HepG2 (cell line): Measurements from ENCODE around the gene TMEM145. TPM values are rescaled to one million over a fixed set of nuclear protein-coding genes. Genes with fewer than 3 reads are reported as not detected.

ENCODE experiments used
- EP300 ChIP-seq, 3 experiments: sonication (generic) in 1 of 3; formaldehyde crosslinking in 1 of 3; IDR thresholded peaks; 2 replicates each; pipeline versions ENCODE4 v1.5.1 to v1.6.1; 2011 to 2020; ENCODE audit warnings: low read depth in 2 of 3, low read length in 2 of 3, borderline replicate concordance in 1 of 3, improper control_type of control experiment in 1 of 3, mild to moderate bottlenecking in 1 of 3, missing genetic modification reagents in 1 of 3, moderate library complexity in 1 of 3
- ERF ChIP-seq: IDR thresholded peaks from 2 replicates; pipeline ENCODE4 v1.6.1; 2018; ENCODE audit warnings: missing biosample characterization, missing genetic modification reagents
- GABPB1 ChIP-seq: IDR thresholded peaks from 2 replicates; pipeline ENCODE4 v1.6.1; 2016; ENCODE audit warnings: mild to moderate bottlenecking, missing genetic modification reagents, moderate library complexity, missing compliant biosample characterization
- LCORL ChIP-seq, 2 experiments: fragments of 450-650 bp in 1 of 2; sonication (generic) in 1 of 2; formaldehyde crosslinking in 1 of 2; IDR thresholded peaks; 2 replicates each; pipeline versions ENCODE4 v1.5.0 to v1.6.1; 2017 to 2020; ENCODE audit warnings: antibody characterized with exemption in 1 of 2, missing genetic modification reagents in 1 of 2
- NR1H2 ChIP-seq: sonication (generic); formaldehyde crosslinking; IDR thresholded peaks from 2 replicates; pipeline ENCODE4 v1.8.1; 2022; ENCODE audit warnings: low read depth, missing genetic modification reagents, borderline replicate concordance
- PCBP1 ChIP-seq: fragments of 200-400 bp; formaldehyde crosslinking; IDR thresholded peaks from 2 replicates; pipeline ENCODE4 v1.6.1; 2017; ENCODE audit warnings: mild to moderate bottlenecking, low read depth, low read length, borderline replicate concordance
- RAD21 ChIP-seq: fragments of 450-650 bp; formaldehyde crosslinking; IDR thresholded peaks from 2 replicates; pipeline ENCODE4 v1.5.0; 2020; ENCODE audit warnings: mild to moderate bottlenecking
- SOX13 ChIP-seq, 3 experiments: fragments of 450-650 bp in 1 of 3; sonication (generic) in 1 of 3; formaldehyde crosslinking in 1 of 3; IDR thresholded peaks in 2 of 3; conservative IDR thresholded peaks in 1 of 3; 2 replicates each; pipeline versions ENCODE4 v1.5.0 to v1.6.1; 2016 to 2020; ENCODE audit warnings: antibody characterized with exemption in 1 of 3, mild to moderate bottlenecking in 1 of 3, missing compliant biosample characterization in 1 of 3, missing genetic modification reagents in 1 of 3, moderate library complexity in 1 of 3
- SP140L ChIP-seq: sonication (generic); formaldehyde crosslinking; IDR thresholded peaks from 2 replicates; pipeline ENCODE4 v1.4.0; 2020; ENCODE audit warnings: missing genetic modification reagents, borderline replicate concordance
- SUZ12 ChIP-seq: fragments of 150-350 bp; IDR thresholded peaks from 2 replicates; pipeline ENCODE4 v1.6.1; 2014; ENCODE audit warnings: low read depth, low read length
- ZBTB2 ChIP-seq: sonication (generic); formaldehyde crosslinking; IDR thresholded peaks from 2 replicates; pipeline ENCODE4 v1.8.0; 2022; ENCODE audit warnings: low read depth, missing genetic modification reagents
- ZMYM3 ChIP-seq: sonication (generic); formaldehyde crosslinking; IDR thresholded peaks from 2 replicates; pipeline ENCODE4 v1.5.1; 2020; ENCODE audit warnings: mild to moderate bottlenecking, missing genetic modification reagents
- ZNF776 ChIP-seq: sonication (generic); formaldehyde crosslinking; IDR thresholded peaks from 2 replicates; pipeline ENCODE4 v1.4.0; 2020; ENCODE audit warnings: mild to moderate bottlenecking, missing genetic modification reagents
- ZNF788 ChIP-seq: sonication (generic); formaldehyde crosslinking; IDR thresholded peaks from 2 replicates; pipeline ENCODE4 v1.5.0; 2020; ENCODE audit warnings: mild to moderate bottlenecking, missing genetic modification reagents, borderline replicate concordance
- ZUFSP ChIP-seq: sonication (generic); formaldehyde crosslinking; IDR thresholded peaks from 2 replicates; pipeline ENCODE4 v1.9.0; 2021; ENCODE audit warnings: missing genetic modification reagents, mild to moderate bottlenecking, borderline replicate concordance
- polyA plus RNA-seq, 8 experiments: library from polyadenylated mRNA; depleted of rRNA in 3 of 8; stranded (reverse) in 7 of 8; unstranded in 1 of 8; fragments of >200 nt; fragmentation: Illumina TruSeq in 4 of 8; extraction: Trizol in 4 of 8; gene quantifications; 2 replicates each; pipeline versions ENCODE4 v1.2.1 to v1.2.3, GENCODE V29; 2011 to 2016; ENCODE audit warnings: low read depth in 4 of 8, missing spikeins in 1 of 8, mixed read lengths in 1 of 8; ENCODE audit not compliant: insufficient read depth in 1 of 8
- total RNA-seq, 5 experiments: library from RNA; depleted of rRNA; stranded (reverse); fragments of >200 nt; fragmentation: Illumina TruSeq; extraction: Trizol; gene quantifications; 2 replicates each; pipeline ENCODE4 v1.2.3, GENCODE V29; 2016; ENCODE audit warnings: low read depth in 1 of 5
- TF ChIP-seq, protein P1 (sequence below): sonication (generic); formaldehyde crosslinking; IDR thresholded peaks from 2 replicates; pipeline ENCODE4 v1.5.0; 2020; ENCODE audit warnings: mild to moderate bottlenecking, missing genetic modification reagents, borderline replicate concordance

TMEM145 gene
- total and polyA plus RNA-seq, 2 of the 13 experiments (the other 11 are each of a cell fraction or from before 2014, with no cell fraction given), result 0.07 to 5.1 TPM

DNA sequence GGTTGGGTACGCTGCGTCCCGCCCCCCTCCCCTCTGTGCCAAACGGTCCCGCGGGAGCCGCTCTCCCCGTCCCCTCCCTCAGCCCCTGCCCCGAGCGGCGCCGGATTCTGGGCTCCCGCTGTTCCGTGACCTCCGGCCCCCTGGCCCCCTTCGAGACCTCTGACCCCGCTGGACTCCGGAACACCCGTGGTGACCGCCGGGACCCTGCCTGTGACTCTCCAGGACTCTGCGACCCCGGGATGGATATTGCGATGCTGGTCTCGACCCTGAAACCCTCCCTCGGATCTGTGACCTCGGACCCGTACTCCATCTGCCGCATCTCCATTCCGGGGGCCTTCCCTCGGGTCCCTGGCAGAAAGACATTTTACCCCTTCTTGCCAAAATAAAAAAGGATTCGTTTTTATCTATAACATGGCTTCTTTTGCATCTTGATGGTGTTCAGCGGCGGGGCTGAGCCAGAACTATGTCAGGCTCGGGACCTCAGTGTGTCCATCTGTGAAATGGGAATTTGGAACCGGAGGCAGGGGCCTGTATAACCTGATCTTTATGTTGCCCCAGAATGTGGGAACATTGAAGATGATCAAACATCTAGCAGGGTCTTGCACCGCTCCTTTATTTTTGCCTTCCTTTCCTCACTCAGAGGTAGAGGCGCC lies 11.7 kb downstream of the TMEM145 start (continued):
- TF ChIP-seq NR1H2 (CRISPR knock-in tag) (no peak), RAD21 (CRISPR knock-in tag) (peak; percentile 33; the same call in 1 of the 2 replicates), PCBP1 (0 out of 2 replicates have a peak, but pooled peaks have one; percentile 3), SUZ12 (no peak), SP140L (CRISPR knock-in tag) (peak; percentile 33; the same call in 1 of the 2 replicates), LCORL (IDR thresholded peaks at IDR 0.05) (no peak), LCORL (CRISPR knock-in tag; IDR thresholded peaks at IDR 0.05) (0 out of 2 replicates have a peak, but pooled peaks have one; percentile 2), ZNF776 (CRISPR knock-in tag) (0 out of 2 replicates have a peak, but pooled peaks have one; percentile 10), ZUFSP (CRISPR knock-in tag) (no peak), EP300 (IDR thresholded peaks at IDR 0.05; ENCODE audit: low read depth in 2 of 2, low read length in 2 of 2) (no peak), EP300 (CRISPR knock-in tag; IDR thresholded peaks at IDR 0.05; ENCODE audit: borderline replicate concordance) (peak; percentile 13; the same call in 1 of the 2 replicates), ZMYM3 (peak; percentile 96), SOX13 (IDR thresholded peaks at IDR 0.05) (no peak), SOX13 (CRISPR knock-in tag; conservative IDR thresholded peaks at IDR 0.05 in 1 of 2, IDR thresholded peaks at IDR 0.05 in 1 of 2) (no peak), ERF (no peak), ZBTB2 (CRISPR knock-in tag) (peak; percentile 48; the same call in 1 of the 2 replicates), ZNF788 (0 out of 2 replicates have a peak, but pooled peaks have one; percentile 9), GABPB1 (CRISPR knock-in tag) (no peak)
- TF ChIP-seq, protein P1, sequence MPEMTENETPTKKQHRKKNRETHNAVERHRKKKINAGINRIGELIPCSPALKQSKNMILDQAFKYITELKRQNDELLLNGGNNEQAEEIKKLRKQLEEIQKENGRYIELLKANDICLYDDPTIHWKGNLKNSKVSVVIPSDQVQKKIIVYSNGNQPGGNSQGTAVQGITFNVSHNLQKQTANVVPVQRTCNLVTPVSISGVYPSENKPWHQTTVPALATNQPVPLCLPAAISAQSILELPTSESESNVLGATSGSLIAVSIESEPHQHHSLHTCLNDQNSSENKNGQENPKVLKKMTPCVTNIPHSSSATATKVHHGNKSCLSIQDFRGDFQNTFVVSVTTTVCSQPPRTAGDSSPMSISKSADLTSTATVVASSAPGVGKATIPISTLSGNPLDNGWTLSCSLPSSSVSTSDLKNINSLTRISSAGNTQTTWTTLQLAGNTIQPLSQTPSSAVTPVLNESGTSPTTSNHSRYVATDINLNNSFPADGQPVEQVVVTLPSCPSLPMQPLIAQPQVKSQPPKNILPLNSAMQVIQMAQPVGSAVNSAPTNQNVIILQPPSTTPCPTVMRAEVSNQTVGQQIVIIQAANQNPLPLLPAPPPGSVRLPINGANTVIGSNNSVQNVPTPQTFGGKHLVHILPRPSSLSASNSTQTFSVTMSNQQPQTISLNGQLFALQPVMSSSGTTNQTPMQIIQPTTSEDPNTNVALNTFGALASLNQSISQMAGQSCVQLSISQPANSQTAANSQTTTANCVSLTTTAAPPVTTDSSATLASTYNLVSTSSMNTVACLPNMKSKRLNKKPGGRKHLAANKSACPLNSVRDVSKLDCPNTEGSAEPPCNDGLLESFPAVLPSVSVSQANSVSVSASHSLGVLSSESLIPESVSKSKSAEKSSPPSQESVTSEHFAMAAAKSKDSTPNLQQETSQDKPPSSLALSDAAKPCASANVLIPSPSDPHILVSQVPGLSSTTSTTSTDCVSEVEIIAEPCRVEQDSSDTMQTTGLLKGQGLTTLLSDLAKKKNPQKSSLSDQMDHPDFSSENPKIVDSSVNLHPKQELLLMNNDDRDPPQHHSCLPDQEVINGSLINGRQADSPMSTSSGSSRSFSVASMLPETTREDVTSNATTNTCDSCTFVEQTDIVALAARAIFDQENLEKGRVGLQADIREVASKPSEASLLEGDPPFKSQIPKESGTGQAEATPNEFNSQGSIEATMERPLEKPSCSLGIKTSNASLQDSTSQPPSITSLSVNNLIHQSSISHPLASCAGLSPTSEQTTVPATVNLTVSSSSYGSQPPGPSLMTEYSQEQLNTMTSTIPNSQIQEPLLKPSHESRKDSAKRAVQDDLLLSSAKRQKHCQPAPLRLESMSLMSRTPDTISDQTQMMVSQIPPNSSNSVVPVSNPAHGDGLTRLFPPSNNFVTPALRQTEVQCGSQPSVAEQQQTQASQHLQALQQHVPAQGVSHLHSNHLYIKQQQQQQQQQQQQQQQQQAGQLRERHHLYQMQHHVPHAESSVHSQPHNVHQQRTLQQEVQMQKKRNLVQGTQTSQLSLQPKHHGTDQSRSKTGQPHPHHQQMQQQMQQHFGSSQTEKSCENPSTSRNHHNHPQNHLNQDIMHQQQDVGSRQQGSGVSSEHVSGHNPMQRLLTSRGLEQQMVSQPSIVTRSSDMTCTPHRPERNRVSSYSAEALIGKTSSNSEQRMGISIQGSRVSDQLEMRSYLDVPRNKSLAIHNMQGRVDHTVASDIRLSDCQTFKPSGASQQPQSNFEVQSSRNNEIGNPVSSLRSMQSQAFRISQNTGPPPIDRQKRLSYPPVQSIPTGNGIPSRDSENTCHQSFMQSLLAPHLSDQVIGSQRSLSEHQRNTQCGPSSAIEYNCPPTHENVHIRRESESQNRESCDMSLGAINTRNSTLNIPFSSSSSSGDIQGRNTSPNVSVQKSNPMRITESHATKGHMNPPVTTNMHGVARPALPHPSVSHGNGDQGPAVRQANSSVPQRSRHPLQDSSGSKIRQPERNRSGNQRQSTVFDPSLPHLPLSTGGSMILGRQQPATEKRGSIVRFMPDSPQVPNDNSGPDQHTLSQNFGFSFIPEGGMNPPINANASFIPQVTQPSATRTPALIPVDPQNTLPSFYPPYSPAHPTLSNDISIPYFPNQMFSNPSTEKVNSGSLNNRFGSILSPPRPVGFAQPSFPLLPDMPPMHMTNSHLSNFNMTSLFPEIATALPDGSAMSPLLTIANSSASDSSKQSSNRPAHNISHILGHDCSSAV (CRISPR knock-in tag), result no peak
